HG03469 (cell line): ENCODE results near the gene TEX19.

Source experiments
- ATAC-seq: cut with Tn5 transposase; IDR thresholded peaks from one replicate; pipeline ENCODE4 v1.9.1; 2021; ENCODE audit warnings: mild to moderate bottlenecking, moderate library complexity, moderate number of reproducible peaks; ENCODE audit not compliant: unreplicated experiment

The TEX19 gene

DNA sequence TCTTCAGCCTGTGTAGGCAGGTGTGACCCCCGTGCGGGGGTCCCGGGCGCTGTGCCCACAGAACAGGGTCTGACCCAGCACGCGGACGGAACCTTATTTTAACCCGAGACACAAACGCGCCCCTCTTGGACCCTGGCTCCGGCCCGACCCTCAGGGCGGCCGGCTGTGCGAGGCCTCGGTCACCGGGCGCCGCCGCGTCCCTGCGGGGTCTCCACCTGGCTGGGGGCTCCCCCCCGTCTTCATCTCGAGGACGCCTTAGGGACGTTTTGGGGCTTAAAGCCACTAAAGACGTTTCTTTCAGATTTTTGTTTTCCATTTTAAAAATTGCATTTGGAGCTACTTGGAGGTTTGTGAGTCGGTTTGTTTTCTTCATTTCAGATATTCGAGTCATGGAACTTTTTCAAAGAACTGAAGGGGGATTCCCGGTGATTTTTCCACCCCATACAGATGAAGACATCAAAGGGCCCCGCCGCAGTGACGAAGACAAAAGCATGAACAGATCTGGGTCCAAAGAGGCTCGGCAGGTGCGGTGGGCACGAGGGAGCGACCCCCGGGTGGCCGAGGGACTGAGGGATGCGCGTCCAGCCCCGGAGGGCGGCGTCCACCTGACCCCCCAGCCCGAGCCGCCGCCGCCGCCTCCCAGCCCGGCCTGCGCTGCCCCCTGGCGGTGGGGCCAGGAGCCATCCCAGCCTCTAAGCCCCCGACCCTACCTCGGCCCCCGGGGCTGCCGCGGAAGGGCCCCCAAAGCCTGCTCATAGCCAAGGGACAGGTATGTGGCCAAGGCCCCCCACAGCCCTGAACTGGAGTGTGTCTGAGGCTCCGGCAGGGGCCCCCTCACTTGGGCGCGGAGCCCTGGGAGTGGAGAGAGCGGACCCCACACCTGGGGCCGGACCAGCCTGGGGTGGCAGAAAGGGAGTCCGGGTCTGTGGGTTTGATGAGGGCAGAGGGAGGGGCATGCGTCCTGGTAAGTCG lies 37.8 kb upstream of the TEX19 start:
- no peak for ATAC-seq

DNA sequence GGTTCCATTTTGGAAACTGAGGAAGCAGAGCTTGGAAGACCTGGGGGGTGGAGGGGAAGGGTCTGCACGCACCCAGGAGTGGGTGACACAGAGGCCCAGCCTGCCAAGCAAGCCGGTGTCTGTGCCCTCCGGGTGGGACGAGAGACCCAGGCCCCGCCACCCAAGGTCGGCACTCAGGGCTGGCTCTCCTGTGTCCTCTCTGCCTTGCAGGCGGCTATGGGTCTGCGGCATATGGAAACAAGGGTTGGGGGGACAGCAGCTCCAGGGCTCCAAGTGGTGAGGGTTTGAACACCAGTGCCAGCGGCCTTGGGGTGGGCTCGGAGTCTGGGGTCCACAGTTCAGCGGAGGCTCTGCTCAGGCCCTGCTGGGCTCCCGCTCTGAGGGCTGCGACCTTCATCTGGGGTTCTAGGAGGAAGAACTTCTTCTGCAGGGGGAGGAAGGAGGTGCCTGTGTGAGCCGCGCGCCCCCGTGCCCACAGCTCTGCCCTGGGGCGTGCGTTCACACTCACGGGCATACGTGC lies 37.0 kb upstream of the TEX19 start:
- ATAC-seq: no peak

DNA sequence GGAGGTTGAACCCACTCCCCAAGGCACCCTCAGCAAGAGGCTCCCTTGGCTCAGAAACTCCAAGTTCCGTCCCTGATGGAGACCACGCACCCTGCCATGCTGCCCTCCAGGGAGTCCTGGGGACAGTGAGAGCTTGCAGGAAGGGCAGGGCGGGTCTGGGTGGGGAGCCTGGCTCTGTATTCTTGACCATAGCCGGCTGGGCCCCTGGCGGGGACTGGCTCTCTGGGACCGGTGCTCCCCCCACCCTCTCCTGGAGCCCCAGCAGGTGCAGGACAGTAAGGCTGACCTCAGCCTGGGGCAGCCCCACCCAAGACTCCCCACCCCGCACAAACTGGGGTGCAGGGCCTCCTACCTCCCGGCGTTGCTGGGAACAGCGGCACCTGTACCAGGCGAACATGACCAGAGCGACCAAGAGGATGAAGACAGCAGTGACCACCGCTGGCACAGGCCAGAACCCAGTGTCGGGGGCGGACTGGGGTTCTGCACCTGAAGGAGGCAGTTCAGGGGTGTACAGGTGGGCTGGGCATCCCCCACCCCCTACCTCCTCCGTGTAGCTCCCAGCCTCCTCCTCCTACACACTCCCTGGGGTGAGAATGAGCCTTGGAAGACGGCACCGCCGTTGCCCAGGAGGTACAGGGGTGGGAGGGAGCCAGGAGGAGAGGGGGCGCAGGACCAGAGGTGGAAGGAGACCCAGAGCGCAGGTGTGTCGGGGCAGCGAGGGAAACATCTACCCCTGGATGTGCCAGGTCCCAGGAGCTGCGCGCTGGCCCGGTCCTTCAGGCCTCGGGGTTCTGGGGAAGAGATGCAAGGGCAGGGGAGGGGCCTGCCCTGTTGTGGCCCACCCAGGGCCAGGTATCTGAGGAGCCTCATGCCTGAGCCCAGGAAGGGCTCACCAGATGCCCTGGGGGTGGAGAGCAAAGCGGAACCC lies 36.3 kb upstream of the TEX19 start:
- ATAC-seq: no peak

DNA sequence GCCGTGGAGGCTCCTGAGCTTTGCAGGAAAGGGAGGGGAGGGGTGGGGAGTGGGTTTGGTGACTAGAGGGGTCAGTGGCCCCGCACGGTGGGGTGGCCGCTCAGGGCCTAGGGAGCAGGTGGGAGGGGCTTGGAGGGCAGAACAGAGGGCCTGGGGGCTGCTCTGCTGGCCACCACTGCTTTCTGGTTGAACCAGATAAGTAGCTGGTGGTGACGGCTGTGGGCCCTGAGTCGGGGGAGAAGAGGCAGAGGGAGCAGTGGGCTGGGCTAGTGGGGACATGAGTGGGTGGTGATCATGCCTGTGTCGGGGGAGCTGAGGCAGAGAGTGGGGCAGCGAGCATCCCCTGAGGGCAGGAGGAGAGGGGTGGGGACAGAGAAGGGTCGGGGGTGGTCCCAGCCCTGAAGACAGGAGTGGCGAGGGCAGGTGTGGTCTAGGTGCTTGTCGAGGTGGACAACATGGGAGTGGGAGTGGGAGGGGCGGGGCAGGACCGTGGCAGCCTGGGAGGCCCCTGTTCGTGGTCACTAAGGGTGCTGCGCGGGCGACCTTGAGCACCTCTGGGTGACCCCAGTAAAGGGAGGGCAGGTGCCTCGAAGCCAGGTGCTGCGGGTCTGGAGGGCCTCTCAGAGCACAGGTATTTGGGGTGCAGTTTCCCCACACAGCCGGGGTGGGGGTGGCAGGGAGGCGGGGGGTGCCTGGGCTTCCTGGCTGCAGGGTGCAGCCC lies 35.4 kb upstream of the TEX19 start:
- ATAC-seq: no peak

DNA sequence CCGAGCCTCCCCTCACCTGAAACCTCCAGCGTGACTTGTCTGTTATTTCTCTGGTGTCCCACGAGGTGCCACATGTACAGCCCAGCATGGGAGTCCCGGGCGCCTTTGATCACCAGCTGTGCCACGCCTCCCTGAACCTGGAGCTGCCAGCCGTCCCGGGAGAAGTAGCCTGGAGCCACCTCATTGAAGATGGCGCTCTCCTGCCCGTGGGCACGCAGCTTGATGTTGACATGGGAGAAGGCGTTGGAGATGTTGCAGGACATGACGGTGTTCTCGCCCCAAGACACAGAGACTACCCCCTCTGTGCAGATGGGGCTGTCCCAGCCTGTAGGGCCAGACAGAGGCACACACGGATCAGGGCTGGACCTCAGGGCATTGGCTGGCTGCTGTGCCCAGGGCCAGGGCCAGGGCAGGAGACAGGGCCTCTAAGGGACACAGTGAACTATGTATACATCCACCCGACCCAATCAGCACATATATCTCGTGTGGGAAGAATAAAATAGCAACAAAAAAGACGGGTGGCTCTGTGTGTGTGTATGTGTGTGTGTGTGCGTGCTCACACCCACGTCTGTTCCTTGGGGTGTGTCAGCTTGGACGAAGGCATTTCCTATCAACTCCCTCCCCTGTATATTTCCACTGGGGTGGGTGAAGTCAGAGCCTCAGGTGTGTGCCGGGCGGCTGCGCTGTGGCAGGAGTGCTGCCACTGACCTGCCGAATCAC lies 34.3 kb upstream of the TEX19 start:
- ATAC-seq: no peak

DNA sequence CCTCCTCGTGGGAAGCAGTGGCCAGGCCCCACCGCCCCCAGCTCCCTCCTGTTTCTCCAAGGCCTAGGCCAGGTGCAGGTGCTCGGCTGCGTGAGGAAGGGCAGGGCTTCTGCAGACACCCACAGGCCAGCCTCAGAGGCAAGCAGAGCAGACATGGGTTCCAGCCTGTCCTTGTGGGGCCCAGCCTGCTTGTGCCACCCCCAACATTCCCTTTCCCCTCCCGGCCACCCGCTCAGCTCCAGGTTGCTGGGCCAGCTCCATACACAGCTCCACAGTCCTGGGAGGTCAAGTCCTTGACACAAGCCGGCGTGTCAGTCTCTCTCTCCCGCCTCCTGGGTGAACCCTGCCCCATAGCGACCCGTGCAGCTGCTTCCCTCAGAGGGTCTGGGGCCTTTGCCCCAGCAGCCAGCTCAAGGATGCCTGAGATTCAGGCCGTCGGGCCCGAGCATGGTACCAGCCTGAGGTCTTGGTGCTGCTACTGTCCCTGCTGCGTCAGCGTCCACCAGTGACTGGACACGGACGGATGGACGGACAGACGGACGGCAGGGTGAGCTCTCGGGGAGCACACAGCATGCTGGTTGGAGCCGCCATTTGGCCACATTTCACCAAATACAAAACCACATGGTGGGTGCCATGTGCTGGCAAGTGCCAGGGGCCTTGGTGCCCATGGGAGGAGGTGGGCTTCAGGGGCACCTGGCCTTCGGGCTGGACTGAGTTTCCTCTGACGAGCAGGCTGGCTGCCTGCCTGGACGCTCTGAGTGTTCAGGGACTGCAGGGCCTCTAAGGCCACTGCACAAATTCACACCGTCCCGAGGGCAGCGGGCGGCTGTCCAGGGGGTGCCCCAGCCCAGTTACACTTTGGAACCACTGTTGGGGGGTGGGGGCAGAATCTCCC lies 33.5 kb upstream of the TEX19 start:
- ATAC-seq: no peak

DNA sequence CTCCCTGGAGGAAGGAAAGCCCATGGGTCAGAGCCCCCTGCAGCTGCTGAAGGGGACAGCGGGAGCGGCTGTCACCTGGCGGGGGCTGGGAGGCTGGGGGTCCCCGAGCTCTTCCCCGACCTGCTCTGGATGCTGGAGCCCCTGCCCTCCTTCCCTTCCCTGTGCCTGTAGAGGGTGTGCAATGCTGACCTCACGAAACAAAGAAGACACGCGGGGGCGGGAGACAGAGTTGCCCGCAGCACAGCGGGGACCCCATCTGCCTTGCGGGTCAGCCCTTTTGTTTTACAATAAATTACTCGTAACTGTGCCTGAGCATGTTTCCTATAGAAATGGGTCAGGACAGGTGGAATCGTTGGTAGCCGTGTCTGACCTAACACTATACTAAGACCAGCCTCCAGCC lies 31.8 kb upstream of the TEX19 start:
- no peak for ATAC-seq

DNA sequence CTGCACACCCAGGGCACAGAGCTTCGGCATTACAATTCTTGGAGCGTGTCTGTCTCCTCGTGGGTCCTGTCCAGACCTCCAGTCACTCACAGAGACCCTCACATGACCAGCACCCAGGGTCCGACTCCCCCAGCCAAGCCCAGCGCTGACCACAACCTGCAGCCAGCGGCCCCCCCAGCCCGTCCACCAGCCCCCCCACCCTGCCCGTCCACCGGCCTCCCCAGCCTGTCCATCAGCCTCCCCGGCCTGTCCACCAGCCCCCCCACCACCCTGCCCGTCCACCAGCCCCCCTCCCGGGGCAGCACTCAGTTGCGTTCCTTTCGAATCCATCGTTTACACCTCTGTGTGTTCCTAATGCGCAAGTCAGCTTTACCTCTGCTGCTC lies 31.3 kb upstream of the TEX19 start:
- ATAC-seq: no peak

DNA sequence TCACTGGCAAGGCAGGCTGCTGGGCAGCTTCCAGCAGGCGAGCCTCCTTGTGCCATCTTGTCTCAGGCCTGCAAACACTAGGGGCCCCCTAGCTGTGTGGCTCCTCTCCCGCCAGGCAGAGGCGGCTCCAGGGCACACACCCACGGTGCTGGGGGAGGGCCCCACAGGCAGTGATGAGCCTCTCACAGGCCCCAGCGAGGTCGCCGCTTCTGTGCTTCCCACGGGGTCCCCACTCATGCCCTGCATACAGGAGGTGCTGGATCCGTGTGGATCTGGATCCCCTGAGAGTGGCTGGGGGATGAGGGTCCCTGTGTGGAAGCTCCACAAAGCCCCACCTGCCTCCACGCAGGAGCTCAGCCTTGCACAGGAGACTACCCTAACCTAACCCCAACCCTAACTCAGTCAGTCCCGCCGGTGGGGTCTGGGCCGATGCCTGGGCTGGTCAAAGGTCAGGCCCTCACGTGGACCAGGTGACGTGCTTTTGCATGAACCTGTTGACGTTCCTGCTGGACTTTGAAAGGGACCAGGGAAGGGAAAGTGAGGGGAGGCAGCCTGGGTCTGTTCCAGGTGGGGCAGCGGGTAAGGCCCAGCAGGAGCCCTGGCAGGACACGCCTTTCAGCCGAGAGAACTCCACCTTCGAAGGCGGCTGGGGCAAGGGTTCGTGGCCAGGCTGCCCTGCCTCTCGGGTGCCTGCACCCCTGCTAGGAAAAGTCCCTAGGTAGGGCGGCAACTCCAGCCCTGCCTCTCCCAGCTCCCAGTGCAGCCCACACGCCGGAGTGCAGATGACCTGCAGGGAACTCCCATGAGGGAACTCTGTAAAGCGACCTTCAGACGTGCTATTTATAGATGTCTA lies 30.7 kb upstream of the TEX19 start:
- ATAC-seq: no peak

DNA sequence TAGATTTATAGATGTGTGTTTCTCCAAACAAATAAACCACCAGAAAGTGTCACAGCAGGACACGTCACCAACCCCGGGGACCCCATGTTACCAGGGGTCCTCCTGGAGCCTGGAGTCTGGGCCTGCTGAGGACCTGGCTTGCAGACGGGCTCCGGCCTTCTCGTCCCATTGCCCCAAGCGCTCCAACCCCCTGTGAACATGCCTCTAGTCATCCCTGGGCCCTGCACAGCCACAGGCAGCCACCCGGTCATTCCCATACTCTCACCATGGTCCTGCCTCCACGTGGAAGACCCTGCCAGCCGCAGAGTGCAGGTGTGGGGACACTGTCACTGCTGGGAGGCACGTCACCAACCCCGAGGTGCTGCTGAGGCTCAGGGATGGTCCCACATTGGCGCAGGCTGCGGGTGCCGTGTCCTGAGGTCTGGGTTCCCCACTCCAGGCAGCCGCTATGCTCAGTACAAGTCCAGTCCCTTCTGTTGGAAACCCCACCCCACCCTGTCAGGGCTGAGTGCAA lies 30.0 kb upstream of the TEX19 start:
- no peak for ATAC-seq

DNA sequence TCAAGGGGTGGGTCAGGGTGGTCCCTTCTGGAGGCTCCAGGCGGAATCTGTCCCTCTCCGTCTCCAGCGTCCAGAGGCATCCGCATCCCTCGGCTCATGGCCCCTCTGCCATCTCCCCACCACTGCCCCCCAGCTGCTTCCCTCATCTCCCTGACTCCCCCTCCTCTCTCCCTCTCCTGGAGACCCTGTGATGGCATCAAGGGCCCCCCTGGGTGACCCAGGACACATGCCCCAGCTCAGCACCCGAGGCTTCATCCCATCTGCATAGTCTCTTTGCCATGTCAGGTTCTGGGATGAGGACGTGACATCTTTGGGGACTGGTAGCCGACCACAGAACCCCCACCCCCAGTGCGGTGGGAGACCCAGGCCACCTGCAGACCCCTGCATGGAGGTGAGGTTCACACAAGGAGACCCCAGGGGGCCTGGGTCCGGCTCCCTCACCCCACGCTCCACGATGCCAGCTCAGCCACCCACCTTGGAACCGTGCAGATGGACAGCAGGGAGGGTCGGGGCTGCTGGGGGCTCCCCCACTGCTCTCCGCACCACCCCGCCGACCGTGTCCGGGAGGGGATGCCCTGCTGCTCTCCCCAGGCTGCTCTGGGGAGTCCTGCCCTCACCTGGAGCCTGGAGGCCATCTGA lies 29.2 kb upstream of the TEX19 start:
- ATAC-seq: no peak

DNA sequence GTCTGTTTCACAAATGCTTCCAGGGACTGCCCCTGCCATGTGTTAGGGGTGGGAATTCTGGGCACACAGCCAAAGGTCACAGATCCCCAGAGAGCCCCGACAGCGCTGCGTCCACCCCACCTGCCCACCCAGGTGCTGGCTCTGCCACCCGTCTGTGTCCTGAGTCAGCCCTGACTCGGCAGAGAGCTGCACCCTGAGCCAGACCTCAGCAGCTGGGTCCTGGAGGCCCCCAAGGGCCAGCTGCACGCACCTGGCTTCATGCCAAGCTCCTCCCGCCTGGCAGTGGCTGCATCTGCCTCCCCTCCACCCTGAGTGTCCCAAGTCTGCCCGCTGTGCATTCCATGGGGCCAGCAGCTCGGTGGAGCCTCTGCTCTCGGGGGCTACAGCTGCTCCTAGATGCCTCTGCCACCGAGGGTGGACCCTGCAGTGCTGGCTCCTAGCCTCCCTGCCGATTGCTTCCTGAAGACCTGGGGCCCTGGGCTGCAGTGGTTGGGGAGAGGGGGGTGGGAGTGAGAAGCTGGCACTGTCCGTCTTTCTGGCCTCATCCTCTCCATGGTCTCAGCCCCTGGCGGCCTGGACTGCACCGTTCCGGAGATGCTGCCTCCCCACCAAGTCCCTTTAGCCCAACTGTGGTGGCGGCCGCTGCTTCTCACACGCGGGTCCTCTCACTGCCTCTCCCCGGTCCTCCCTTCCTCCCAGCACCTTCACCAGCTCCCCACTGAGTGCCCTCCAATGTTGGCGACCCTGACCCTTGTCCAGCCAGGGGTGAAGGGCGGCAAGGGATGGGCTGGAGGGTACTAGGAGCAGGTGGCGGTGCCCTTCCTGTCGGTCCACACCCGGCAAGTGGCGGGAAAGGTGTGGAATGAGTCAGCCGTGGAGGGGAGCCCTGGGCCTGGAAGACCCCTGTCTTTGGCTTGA lies 28.5 kb upstream of the TEX19 start:
- no peak for ATAC-seq

DNA sequence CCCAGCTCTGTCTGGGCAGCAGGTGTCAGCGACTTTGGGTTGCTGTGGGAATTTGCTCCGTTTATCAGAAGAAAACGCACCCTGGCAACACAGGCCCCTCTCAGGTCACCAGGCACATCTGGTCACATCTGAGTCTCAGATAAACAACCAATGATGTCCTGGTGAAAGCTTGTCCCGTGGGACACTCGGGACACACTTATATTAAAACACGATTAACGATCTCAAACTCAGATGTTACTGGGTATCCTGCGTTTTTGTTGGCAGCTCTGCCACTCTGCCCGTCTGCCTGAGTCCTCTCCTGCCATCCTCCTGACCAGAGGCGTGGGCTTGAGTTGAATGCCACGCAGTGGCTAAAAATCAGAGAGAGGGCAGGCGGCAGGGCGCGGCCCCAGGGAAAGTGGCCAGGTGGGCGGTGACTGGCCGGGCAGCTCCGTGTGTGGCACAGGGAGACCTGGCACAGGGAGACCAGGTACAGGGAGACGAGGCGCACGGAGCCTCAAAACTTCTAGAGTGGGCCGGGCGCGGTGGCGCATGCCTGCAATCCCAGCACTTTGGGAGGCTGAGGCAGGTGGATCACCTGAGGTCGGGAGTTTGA lies 27.6 kb upstream of the TEX19 start:
- ATAC-seq: no peak

DNA sequence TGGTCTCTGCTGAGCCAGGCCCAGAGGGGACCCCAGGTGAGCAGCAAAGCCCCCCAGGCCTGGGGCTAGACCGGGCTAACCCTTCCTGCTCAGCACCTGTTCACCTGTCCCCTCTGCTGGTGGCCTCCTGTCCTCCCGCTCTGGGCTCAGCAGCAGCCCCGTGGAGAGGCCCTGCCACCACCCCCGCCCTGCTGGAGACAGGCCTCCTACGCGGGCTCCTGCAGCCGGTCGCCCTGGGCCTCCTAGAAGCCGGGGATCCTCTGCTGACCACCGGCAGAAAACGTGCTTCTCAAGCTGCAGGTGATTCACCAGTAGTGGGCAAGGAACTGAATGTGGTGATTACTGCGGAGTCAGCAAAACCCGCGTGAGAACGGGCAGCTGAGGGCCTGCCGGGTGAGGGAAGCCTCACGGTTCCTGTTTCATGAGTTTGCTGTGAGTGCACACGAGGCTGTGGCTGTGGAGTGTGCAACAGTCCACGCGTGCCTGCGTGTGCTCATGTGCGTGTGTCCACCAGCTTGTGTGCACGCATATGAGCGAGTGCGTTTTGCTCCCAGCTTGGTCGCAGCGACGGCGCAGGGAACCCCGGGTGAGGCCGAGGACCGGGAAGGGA lies 26.3 kb upstream of the TEX19 start:
- ATAC-seq: no peak

DNA sequence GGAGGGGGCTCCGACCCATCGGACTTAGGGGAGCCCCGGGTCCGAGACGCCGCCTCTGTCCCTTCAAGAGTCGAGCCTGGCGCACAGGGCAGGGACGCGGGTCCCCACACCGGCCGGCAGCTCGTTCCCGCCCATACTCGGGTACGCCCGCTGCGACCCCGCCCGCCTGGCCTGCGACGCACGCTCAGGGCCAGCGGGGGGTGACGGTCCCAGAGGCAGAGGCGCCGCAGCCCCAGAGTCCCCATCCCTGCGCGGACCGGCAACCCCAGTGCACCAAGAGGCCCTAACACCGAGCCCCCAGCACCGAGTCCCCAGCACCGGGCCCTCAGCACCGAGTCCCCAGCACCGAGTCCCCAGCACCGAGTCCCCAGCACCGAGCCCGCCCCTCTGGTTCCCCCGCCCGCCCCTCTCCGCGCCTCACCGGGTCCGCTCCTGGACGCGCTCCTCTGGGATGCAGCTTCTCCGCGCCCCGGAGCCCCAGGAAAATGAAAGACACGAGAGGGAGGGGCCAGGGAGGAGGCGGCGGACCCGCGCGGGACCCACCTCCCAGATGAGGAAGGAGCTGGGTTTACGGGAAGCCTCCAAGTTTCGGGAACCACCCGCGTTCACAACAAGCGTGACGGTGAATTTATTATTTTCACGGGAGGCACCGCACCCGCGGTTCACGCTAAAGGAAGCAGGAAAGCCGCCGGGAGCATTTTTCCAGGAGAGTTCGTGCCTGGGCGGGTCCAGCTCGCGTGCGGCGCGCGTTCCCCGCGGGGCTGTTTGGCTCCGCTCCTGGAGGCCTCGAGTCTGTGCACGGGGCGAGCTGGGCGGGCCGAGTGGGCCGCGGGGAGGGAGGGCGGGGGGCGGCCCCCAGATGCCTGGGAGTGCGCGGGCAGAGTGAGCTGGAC lies 25.5 kb upstream of the TEX19 start, which contains the start of gene SECTM1:
Gene SECTM1 (minus strand): TSS at position 488 of the 893 bp plus-strand sequence. CDS start 6,526 bp downstream, outside the sequence.
- ATAC-seq: no peak
